WTC11 (cell line): Measurements from ENCODE around the gene KDM2A. TPM values are rescaled to one million over a fixed set of nuclear protein-coding genes. Genes with fewer than 3 reads are reported as not detected.
A peak's percentile ranks its signal among the peaks of the same experiment; 100 is the strongest.

Experiments
- ATAC-seq: fragments of 200-7000 bp; cut with Tn5 transposase; 2 replicates; pipeline ENCODE4 v1.10.0; 2021; ENCODE audit warnings: mild to moderate bottlenecking, moderate library complexity
- CTCF ChIA-PET: fragments of 300-600 bp; sonication (Branson Sonifier 250); formaldehyde crosslinking; loops from one replicate; lab custom pipeline; 2021; ENCODE audit warnings: antibody characterized with exemption; lab: Charles Lee
- POLR2A ChIA-PET: fragments of 350-600 bp; sonication (Branson Sonifier 250); formaldehyde crosslinking; loops from one replicate; lab custom pipeline; 2021; ENCODE audit warnings: antibody characterized with exemption; lab: Charles Lee
- DNase-seq: peaks from one replicate; pipeline ENCODE4 v3.0.0; 2021; ENCODE audit warnings: low spot score
- H3K27ac Mint-ChIP-seq: 2 replicates; pipeline ENCODE4 v1.8.0; 2021; ENCODE audit warnings: mixed read lengths
- H3K27me3 Mint-ChIP-seq: 2 replicates; pipeline ENCODE4 v1.8.0; 2021; ENCODE audit warnings: low read depth, mild to moderate bottlenecking, moderate library complexity, mixed read lengths
- H3K36me3 Mint-ChIP-seq: 2 replicates; pipeline ENCODE4 v1.8.0; 2021; ENCODE audit warnings: mixed read lengths
- H3K4me1 Mint-ChIP-seq: 2 replicates; pipeline ENCODE4 v1.8.0; 2022; ENCODE audit warnings: mixed read lengths
- H3K4me3 Mint-ChIP-seq: 2 replicates; pipeline ENCODE4 v1.8.0; 2021; ENCODE audit warnings: mild to moderate bottlenecking, moderate library complexity, mixed read lengths
- H3K9me3 Mint-ChIP-seq: 2 replicates; pipeline ENCODE4 v1.8.0; 2021; ENCODE audit warnings: mixed read lengths
- FOXP1 ChIP-seq: sonication (generic); formaldehyde crosslinking; IDR thresholded peaks from 2 replicates; pipeline ENCODE4 v1.8.0; 2022; ENCODE audit warnings: missing genetic modification reagents, mild to moderate bottlenecking, moderate library complexity, borderline replicate concordance
- GRHL2 ChIP-seq: fragments of 250-450 bp; sonication (Bioruptor Pico); IDR thresholded peaks from 2 replicates; pipeline ENCODE4 v1.8.0; 2022; ENCODE audit warnings: mild to moderate bottlenecking, moderate library complexity; ENCODE audit not compliant: insufficient replicate concordance, severe bottlenecking
- MYBL2 ChIP-seq: sonication (generic); formaldehyde crosslinking; IDR thresholded peaks from 2 replicates; pipeline ENCODE4 v1.8.1; 2023; ENCODE audit warnings: mild to moderate bottlenecking, moderate library complexity, missing genetic modification reagents
- NFATC4 ChIP-seq: fragments of 250-450 bp; sonication (Bioruptor Pico); IDR thresholded peaks from 2 replicates; pipeline ENCODE4 v1.9.0; 2021; ENCODE audit warnings: mild to moderate bottlenecking
- NR2C2 ChIP-seq: sonication (generic); formaldehyde crosslinking; IDR thresholded peaks from 2 replicates; pipeline ENCODE4 v1.8.0; 2022; ENCODE audit warnings: mild to moderate bottlenecking, missing genetic modification reagents
- NR3C1 ChIP-seq: sonication (generic); formaldehyde crosslinking; conservative IDR thresholded peaks from 2 replicates; pipeline ENCODE4 v1.8.1; 2023; ENCODE audit warnings: low read depth, mild to moderate bottlenecking, missing genetic modification reagents
- RORB ChIP-seq: fragments of 250-450 bp; sonication (Bioruptor Pico); IDR thresholded peaks from 2 replicates; pipeline ENCODE4 v1.9.0; 2021; ENCODE audit warnings: mild to moderate bottlenecking
- SMAD3 ChIP-seq: sonication (generic); formaldehyde crosslinking; IDR thresholded peaks from 2 replicates; pipeline ENCODE4 v1.8.0; 2022; ENCODE audit warnings: missing genetic modification reagents, mild to moderate bottlenecking, borderline replicate concordance
- ZBTB21 ChIP-seq: sonication (generic); formaldehyde crosslinking; IDR thresholded peaks from 2 replicates; pipeline ENCODE4 v1.8.1; 2023; ENCODE audit warnings: mild to moderate bottlenecking, missing genetic modification reagents, borderline replicate concordance
- ZNF121 ChIP-seq: sonication (generic); formaldehyde crosslinking; IDR thresholded peaks from 2 replicates; pipeline ENCODE4 v1.8.0; 2023; ENCODE audit warnings: missing genetic modification reagents
- ZNF138 ChIP-seq: sonication (generic); formaldehyde crosslinking; conservative IDR thresholded peaks from 2 replicates; pipeline ENCODE4 v1.8.1; 2022; ENCODE audit warnings: mild to moderate bottlenecking, moderate library complexity, missing genetic modification reagents
- total RNA-seq: library from RNA; stranded (reverse); gene quantifications from 3 replicates; pipeline ENCODE4 v1.2.3, GENCODE V29; 2021
- TF ChIP-seq, protein P1 (sequence below): sonication (generic); formaldehyde crosslinking; IDR thresholded peaks from 2 replicates; pipeline ENCODE4 v1.8.0; 2023; ENCODE audit warnings: missing genetic modification reagents, mild to moderate bottlenecking, borderline replicate concordance
- TF ChIP-seq, protein P2 (sequence below): sonication (generic); formaldehyde crosslinking; IDR thresholded peaks from 2 replicates; pipeline ENCODE4 v1.8.1; 2022; ENCODE audit warnings: mild to moderate bottlenecking, moderate library complexity, missing genetic modification reagents

Gene KDM2A
- total RNA-seq, 1 experiment from 2014 or later = 58.0 TPM

DNA sequence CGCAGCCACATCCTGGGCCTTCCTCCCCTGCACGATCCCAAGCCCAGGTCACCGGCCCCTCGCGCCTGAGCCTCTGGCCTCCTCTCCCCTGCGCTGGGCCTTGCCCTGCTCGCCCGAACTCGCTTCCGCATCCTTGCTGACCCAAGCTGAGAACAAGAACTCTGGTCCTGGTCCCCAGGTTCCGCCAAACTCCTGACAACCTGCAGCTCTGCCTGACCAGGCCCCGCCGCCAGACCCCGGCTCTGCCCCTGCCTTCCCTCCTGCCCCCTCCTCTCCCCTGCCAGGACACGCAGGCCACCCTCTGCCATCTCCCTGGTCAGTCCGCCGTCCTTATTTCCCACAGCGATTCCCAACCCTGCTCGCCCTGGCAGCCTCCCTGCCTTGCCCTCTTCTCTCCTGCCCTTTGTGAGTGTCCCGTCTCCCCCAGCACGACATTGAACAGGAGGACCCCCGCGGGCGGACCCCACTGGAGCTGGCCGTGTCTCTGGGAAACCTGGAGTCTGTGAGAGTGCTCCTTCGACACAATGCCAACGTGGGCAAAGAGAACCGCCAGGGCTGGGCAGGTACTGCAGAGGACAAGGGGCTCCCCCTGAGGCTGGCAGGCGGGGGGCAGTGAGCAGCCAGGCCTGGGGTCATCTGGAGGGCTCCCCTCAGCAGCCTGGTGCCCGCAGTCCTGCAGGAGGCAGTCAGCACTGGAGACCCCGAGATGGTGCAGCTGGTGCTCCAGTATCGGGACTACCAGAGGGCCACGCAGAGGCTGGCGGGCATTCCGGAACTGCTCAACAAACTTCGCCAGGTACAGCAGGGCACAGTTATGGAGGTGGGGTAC, 170.8 kb downstream of the KDM2A start:
- no peak for DNase-seq
- peak; percentile 5 for ATAC-seq
- ChIA-PET CTCF (interaction anchor here (0.6 to 3.0 kb wide), 8 partner anchors 12 to 339 kb away, joined by 3 to 39 read pairs (median 12); partner anchors contain the start of genes NUDT8 and SSH3), POLR2A (interaction anchor here (0.7 to 3.2 kb wide), 4 partner anchors 13 to 171 kb away, joined by 3 to 24 read pairs (median 9); partner anchors contain the start of genes KDM2A and SSH3)
- peak overlapping the region; percentile 87 for H3K4me3 Mint-ChIP-seq
- TF ChIP-seq ZNF121 (CRISPR knock-in tag) = no peak
- TF ChIP-seq ZNF138 (CRISPR knock-in tag) = no peak
- no peak for TF ChIP-seq ZBTB21 (CRISPR knock-in tag)
- no peaks in the 10 kb centered on the region for H3K9me3 Mint-ChIP-seq
- peaks cover 15% of the 10 kb centered on the region for H3K4me1 Mint-ChIP-seq
- no peaks in the 10 kb centered on the region for H3K27me3 Mint-ChIP-seq
- no peak overlapping the region for H3K27ac Mint-ChIP-seq
- H3K36me3 Mint-ChIP-seq = peaks cover 21% of the 10 kb centered on the region

DNA sequence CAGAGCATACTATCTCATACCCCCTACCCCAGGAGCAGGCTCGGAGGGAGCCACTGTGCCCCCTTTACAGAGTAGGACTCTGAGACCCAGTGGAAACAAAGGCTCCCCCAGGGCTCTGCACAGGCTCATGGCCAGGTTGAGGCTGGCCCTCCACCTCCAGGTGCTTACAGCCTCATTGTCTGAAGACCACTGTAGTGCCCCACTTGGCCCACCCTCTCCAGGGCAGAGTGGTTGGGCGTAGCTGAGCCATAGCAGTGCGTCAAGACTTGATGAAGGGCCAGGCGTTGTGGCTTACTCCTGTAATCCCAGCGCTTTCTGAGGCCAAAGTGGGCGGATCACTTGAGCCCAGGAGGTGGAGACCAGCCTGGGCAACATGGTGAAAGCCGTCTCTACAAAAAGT, 171.7 kb downstream of the KDM2A start:
- no peak for ATAC-seq
- Mint-ChIP-seq H3K4me1 (peaks cover 15% of the 10 kb centered on the region), H3K9me3 (peaks cover 2% of the 10 kb centered on the region), H3K36me3 (peaks cover 30% of the 10 kb centered on the region), H3K4me3 (peak overlapping the region; percentile 87), H3K27me3 (no peaks in the 10 kb centered on the region), H3K27ac (no peak overlapping the region)
- no peak for DNase-seq
- TF ChIP-seq, protein P1, sequence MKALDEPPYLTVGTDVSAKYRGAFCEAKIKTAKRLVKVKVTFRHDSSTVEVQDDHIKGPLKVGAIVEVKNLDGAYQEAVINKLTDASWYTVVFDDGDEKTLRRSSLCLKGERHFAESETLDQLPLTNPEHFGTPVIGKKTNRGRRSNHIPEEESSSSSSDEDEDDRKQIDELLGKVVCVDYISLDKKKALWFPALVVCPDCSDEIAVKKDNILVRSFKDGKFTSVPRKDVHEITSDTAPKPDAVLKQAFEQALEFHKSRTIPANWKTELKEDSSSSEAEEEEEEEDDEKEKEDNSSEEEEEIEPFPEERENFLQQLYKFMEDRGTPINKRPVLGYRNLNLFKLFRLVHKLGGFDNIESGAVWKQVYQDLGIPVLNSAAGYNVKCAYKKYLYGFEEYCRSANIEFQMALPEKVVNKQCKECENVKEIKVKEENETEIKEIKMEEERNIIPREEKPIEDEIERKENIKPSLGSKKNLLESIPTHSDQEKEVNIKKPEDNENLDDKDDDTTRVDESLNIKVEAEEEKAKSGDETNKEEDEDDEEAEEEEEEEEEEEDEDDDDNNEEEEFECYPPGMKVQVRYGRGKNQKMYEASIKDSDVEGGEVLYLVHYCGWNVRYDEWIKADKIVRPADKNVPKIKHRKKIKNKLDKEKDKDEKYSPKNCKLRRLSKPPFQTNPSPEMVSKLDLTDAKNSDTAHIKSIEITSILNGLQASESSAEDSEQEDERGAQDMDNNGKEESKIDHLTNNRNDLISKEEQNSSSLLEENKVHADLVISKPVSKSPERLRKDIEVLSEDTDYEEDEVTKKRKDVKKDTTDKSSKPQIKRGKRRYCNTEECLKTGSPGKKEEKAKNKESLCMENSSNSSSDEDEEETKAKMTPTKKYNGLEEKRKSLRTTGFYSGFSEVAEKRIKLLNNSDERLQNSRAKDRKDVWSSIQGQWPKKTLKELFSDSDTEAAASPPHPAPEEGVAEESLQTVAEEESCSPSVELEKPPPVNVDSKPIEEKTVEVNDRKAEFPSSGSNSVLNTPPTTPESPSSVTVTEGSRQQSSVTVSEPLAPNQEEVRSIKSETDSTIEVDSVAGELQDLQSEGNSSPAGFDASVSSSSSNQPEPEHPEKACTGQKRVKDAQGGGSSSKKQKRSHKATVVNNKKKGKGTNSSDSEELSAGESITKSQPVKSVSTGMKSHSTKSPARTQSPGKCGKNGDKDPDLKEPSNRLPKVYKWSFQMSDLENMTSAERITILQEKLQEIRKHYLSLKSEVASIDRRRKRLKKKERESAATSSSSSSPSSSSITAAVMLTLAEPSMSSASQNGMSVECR = no peak
- no peak for TF ChIP-seq MYBL2 (CRISPR knock-in tag)
- TF ChIP-seq FOXP1 (CRISPR knock-in tag) = no peak
- no peak for TF ChIP-seq GRHL2 (CRISPR knock-in tag)
- TF ChIP-seq NR2C2 (CRISPR knock-in tag) = no peak
- TF ChIP-seq SMAD3 (CRISPR knock-in tag) = no peak
- no peak for TF ChIP-seq NFATC4
- ChIA-PET CTCF (interaction anchor here (0.6 to 1.1 kb wide), 2 partner anchors 14 to 26 kb away, joined by 3 to 4 read pairs; no protein-coding TSS in a partner anchor), POLR2A (interaction anchor here (3.2 kb wide), 1 partner anchor 14 kb away, joined by 15 read pairs; no protein-coding TSS in a partner anchor)

DNA sequence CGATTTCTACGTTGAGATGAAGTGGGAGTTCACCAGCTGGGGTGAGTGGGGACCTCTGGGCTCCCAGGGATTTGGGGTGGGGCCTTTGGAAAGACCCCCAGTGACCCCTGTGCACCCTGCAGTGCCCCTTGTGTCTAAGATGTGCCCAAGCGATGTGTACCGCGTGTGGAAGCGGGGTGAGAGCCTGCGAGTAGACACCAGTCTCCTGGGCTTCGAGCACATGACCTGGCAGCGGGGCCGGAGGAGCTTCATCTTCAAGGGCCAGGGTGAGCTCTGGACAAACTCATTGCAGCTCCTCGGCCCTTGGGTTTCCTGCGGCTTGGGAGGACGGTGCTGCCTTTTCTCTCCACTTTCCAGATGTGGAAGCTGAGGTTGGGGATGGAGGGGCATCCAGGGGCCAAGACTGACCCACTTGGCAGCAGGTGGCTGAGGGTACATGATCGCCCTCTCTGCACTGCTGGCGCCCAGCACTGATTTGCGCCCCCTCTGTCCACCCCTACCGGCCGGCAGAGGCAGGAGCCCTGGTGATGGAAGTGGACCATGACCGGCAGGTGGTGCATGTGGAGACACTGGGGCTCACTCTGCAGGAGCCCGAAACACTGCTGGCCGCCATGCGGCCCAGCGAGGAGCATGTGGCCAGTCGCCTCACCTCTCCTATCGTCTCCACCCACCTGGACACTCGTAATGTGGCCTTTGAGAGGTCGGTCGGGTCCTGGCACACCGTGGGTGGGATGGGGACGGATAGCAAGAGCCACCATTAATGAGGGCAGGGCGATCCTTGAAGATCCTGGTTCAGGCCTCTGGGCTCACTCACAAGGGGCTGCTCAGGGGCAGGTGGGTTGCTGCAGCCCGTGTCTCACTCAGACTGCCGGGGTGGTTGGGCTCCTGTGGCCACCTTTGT, 172.7 kb downstream of the KDM2A start:
- ATAC-seq = no peak
- ChIA-PET CTCF (interaction anchor here (0.7 to 1.1 kb wide), 2 partner anchors 19 to 25 kb away, joined by 3 to 4 read pairs; no protein-coding TSS in a partner anchor), POLR2A (no interaction called here)
- no peak for DNase-seq
- Mint-ChIP-seq H3K4me3 (no peak overlapping the region), H3K4me1 (peaks cover 15% of the 10 kb centered on the region), H3K36me3 (peaks cover 39% of the 10 kb centered on the region), H3K27ac (no peak overlapping the region), H3K9me3 (peaks cover 11% of the 10 kb centered on the region), H3K27me3 (no peaks in the 10 kb centered on the region)
- TF ChIP-seq NR3C1 (CRISPR knock-in tag) (no peak), RORB (CRISPR knock-in tag) (no peak)
- TF ChIP-seq, protein P2, sequence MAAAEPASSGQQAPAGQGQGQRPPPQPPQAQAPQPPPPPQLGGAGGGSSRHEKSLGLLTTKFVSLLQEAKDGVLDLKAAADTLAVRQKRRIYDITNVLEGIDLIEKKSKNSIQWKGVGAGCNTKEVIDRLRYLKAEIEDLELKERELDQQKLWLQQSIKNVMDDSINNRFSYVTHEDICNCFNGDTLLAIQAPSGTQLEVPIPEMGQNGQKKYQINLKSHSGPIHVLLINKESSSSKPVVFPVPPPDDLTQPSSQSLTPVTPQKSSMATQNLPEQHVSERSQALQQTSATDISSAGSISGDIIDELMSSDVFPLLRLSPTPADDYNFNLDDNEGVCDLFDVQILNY (CRISPR knock-in tag) = no peak
